ENCODE results near the gene LRRC4C.
"Not testable (repeated sequence)": the region's sequence is repeated elsewhere in the genome, so short reads cannot be mapped to it uniquely, and the experiment has no call there.

The LRRC4C gene

GRCh38 chr11:40203606-40204005, 1255.8 kb downstream of the LRRC4C start:
- DNase-seq = no peak

GRCh38 chr11:40202589-40203270, 1256.7 kb downstream of the LRRC4C start:
- no peak for DNase-seq

- DNase-seq = not testable (repeated sequence)
These were observed 1266.9 kb downstream of the LRRC4C start for GRCh38 chr11:40192590-40192989.

- no peak for DNase-seq
These were observed 1269.2 kb downstream of the LRRC4C start for GRCh38 chr11:40190294-40190693.

GRCh38 chr11:40188848-40189247, 1270.6 kb downstream of the LRRC4C start:
- DNase-seq = peak; percentile 80

- no peak for DNase-seq
These were observed 1272.2 kb downstream of the LRRC4C start for GRCh38 chr11:40187295-40187694.

GRCh38 chr11:40186437-40187263, 1272.8 kb downstream of the LRRC4C start:
- DNase-seq = peak; percentile 88

- DNase-seq = no peak
These were observed 1273.7 kb downstream of the LRRC4C start for GRCh38 chr11:40185793-40186192.

- no peak for DNase-seq
These were observed 1276.1 kb downstream of the LRRC4C start for GRCh38 chr11:40183073-40184064.

GRCh38 chr11:40179541-40179940, 1279.9 kb downstream of the LRRC4C start:
- no peak for DNase-seq

GRCh38 chr11:40178470-40178869, 1281.0 kb downstream of the LRRC4C start:
- DNase-seq = no peak

- DNase-seq = no peak
These were observed 1283.5 kb downstream of the LRRC4C start for GRCh38 chr11:40175980-40176379.

GRCh38 chr11:40170078-40170477, 1289.4 kb downstream of the LRRC4C start:
- DNase-seq = no peak

- no peak for DNase-seq
These were observed 1291.0 kb downstream of the LRRC4C start for GRCh38 chr11:40168414-40168813.

- DNase-seq = not testable (repeated sequence)
These were observed 1291.6 kb downstream of the LRRC4C start for GRCh38 chr11:40167805-40168204.

GRCh38 chr11:40166892-40167291, 1292.6 kb downstream of the LRRC4C start:
- DNase-seq = no peak

- no peak for DNase-seq
These were observed 1296.3 kb downstream of the LRRC4C start for GRCh38 chr11:40162901-40163883.

GRCh38 chr11:40161854-40162410, 1297.5 kb downstream of the LRRC4C start:
- DNase-seq = peak; percentile 1

GRCh38 chr11:40160418-40160817, 1299.0 kb downstream of the LRRC4C start:
- no peak for DNase-seq

GRCh38 chr11:40149721-40150120, 1309.7 kb downstream of the LRRC4C start:
- no peak for DNase-seq

- no peak for DNase-seq
These were observed 1318.9 kb downstream of the LRRC4C start for GRCh38 chr11:40140560-40140959.
